ENCODE measurements around the gene COL4A2.

- TF ChIP-seq ZNF354C (tag by site-specific recombination; IDR thresholded peaks at IDR 0.05; ENCODE audit: borderline replicate concordance, low read depth) (no peak), ZNF658 (tag by site-specific recombination; IDR thresholded peaks at IDR 0.05) (no peak), ZNF274 (IDR thresholded peaks at IDR 0.05; ENCODE audit: low read length) (no peak), ZNF274 (tag by site-specific recombination; IDR thresholded peaks at IDR 0.05; ENCODE audit: borderline replicate concordance) (no peak), ZNF350 (tag by site-specific recombination; IDR thresholded peaks at IDR 0.05) (no peak), RBAK (tag by site-specific recombination; IDR thresholded peaks at IDR 0.05) (no peak), ZBTB26 (tag by site-specific recombination; optimal IDR thresholded peaks at IDR 0.05) (no peak)
These were observed 12.9 kb upstream of the COL4A2 start for GRCh38 chr13:110294146-110294545.
